ENCODE measurements around the gene HDAC4. TPM values are rescaled to one million over a fixed set of nuclear protein-coding genes. Genes with fewer than 3 reads are reported as not detected.

Gene HDAC4
- total and polyA plus RNA-seq, 2 of the 8 experiments (the other 6 are each of a cell fraction or from before 2014, with no cell fraction given), result 15.4 to 31.5 TPM

- no peaks in the 10 kb centered on the region for H3K23me2 ChIP-seq (ENCODE audit: low read depth, low read length)
- H3K23ac ChIP-seq (ENCODE audit: insufficient read length), result no peak overlapping the region
- peaks cover 26% of the 10 kb centered on the region in 2 experiments; a peak in 3 of 4 replicates for H3K9me3 ChIP-seq (ENCODE audit: insufficient read depth in 2 of 2, low read depth in 1 of 2, low read length in 1 of 2)
- no peaks in the 10 kb centered on the region for H4K20me1 ChIP-seq (replicated peaks in 1 of 2; ENCODE audit: control insufficient read depth in 1 of 2, insufficient read depth in 2 of 2, low read length in 2 of 2)
- ChIA-PET CTCF (ENCODE audit: partially characterized antibody) (no interaction called here), POLR2A (ENCODE audit: partially characterized antibody) (no interaction called here)
- no peak for DNase-seq (ENCODE audit: low read depth in 1 of 2, low spot score in 2 of 2)
- H3K4me1 ChIP-seq (replicated peaks in 1 of 4; ENCODE audit: control insufficient read depth in 3 of 4, insufficient read depth in 4 of 4, low read length in 3 of 4), result no peaks in the 10 kb centered on the region; a peak in 1 of 7 replicates
- no peak overlapping the region for H2BK5ac ChIP-seq (ENCODE audit: low read depth, low read length)
- H2BK20ac ChIP-seq (ENCODE audit: low read length), result no peak overlapping the region
- H3K79me1 ChIP-seq (ENCODE audit: low read depth, low read length), result no peaks in the 10 kb centered on the region; the same call in 1 of the 2 replicates
- no peak overlapping the region for H4K8ac ChIP-seq (ENCODE audit: extremely low read depth, insufficient read depth, low read length)
- no peak overlapping the region for H4K91ac ChIP-seq (replicated peaks; ENCODE audit: insufficient read length, low read length)
- no peak overlapping the region for H3K4me2 ChIP-seq (ENCODE audit: insufficient read depth in 1 of 2, low read depth in 2 of 2, low read length in 2 of 2)
- H3K4me3 ChIP-seq (ENCODE audit: extremely low read depth in 1 of 4, insufficient read depth in 2 of 4, low read depth in 3 of 4, low read length in 4 of 4), result no peak overlapping the region
- H3K27ac ChIP-seq (ENCODE audit: low read depth, low read length), result no peak overlapping the region
- H3K9ac ChIP-seq (replicated peaks in 1 of 4; ENCODE audit: extremely low read depth in 1 of 4, low read depth in 3 of 4, low read length in 3 of 4), result no peak overlapping the region
- H3K4ac ChIP-seq (replicated peaks; ENCODE audit: insufficient read length, low read depth, low read length), result no peak overlapping the region
- H2AFZ ChIP-seq (ENCODE audit: low read length), result no peak overlapping the region
- no peak overlapping the region for H3K18ac ChIP-seq (ENCODE audit: extremely low read depth, low read length)
- no peak overlapping the region for H3K14ac ChIP-seq (ENCODE audit: insufficient read length)
- H3K56ac ChIP-seq (replicated peaks; ENCODE audit: insufficient read length, low read depth, low read length), result no peak overlapping the region
- H2AK5ac ChIP-seq (ENCODE audit: low read depth, low read length), result no peak overlapping the region
- TF ChIP-seq SP4 (IDR thresholded peaks at IDR 0.05; ENCODE audit: low read length) (no peak), HDAC2 (IDR thresholded peaks at IDR 0.05; ENCODE audit: borderline replicate concordance in 1 of 2, low read depth in 2 of 2, low read length in 2 of 2) (no peak), CHD2 (IDR thresholded peaks at IDR 0.05; ENCODE audit: low read length) (no peak), CEBPB (IDR thresholded peaks at IDR 0.05; ENCODE audit: low read depth, low read length) (no peak), RBBP5 (IDR thresholded peaks at IDR 0.05; ENCODE audit: borderline replicate concordance, low read depth, low read length) (no peak), FOSL1 (IDR thresholded peaks at IDR 0.05; ENCODE audit: insufficient read depth, low read depth, low read length) (no peak), POLR2A (IDR thresholded peaks at IDR 0.05; ENCODE audit: control extremely low read depth in 1 of 2, low read depth in 2 of 2, low read length in 2 of 2) (no peak), ZNF274 (IDR thresholded peaks at IDR 0.05; ENCODE audit: borderline replicate concordance, extremely low read depth, low read length) (no peak), JUND (IDR thresholded peaks at IDR 0.05; ENCODE audit: low read length) (no peak), CBX8 (IDR thresholded peaks at IDR 0.05; ENCODE audit: borderline replicate concordance, low read depth, low read length) (no peak), SIN3A (conservative IDR thresholded peaks at IDR 0.05 in 1 of 2, IDR thresholded peaks at IDR 0.05 in 1 of 2; ENCODE audit: low read depth in 1 of 2, low read length in 2 of 2) (no peak), CTBP2 (IDR thresholded peaks at IDR 0.05; ENCODE audit: borderline replicate concordance, insufficient read depth, insufficient read length, low read length) (no peak), ATF2 (IDR thresholded peaks at IDR 0.05; ENCODE audit: low read length) (no peak)
- no peak for FAIRE-seq
- H3K27me3 ChIP-seq (replicated peaks in 1 of 4; ENCODE audit: control insufficient read depth in 3 of 4, extremely low read depth in 1 of 4, insufficient read depth in 3 of 4, low read length in 3 of 4), result no peaks in the 10 kb centered on the region
- peaks cover 0 to 20% (median 6%) of the 10 kb centered on the region in 4 experiments; a peak in 5 of 8 replicates for H3K36me3 ChIP-seq (ENCODE audit: control insufficient read depth in 2 of 4, insufficient read depth in 4 of 4, low read length in 3 of 4)
- no peak overlapping the region for H4K5ac ChIP-seq (ENCODE audit: insufficient read length, low read depth, low read length)
- no peak overlapping the region for H2BK15ac ChIP-seq (ENCODE audit: low read length)
- H2BK120ac ChIP-seq (replicated peaks; ENCODE audit: low read depth, low read length), result no peak overlapping the region
- WGBS, 2 experiments (ENCODE audit: extremely low coverage in 1 of 2, insufficient coverage in 1 of 2, insufficient read length in 1 of 2, insufficient replicate concordance in 2 of 2, low coverage in 1 of 2, low lambda C conversion rate in 2 of 2, missing lambda C conversion rate in 1 of 2), result 96% methylated on average over 11 of the region's 11 CpGs; no CpG with 5 or more reads in 1 of the 2 experiments
- no peaks in the 10 kb centered on the region for H3K79me2 ChIP-seq (ENCODE audit: control insufficient read depth in 1 of 2, insufficient read depth in 2 of 2, low read length in 2 of 2)
- H2BK12ac ChIP-seq (ENCODE audit: low read depth, low read length), result no peak overlapping the region
Measured at GRCh38 chr2:239177325-239177724, 223.5 kb downstream of the HDAC4 start.

Measured in H1 (cell line).